Measurements from ENCODE around the gene P2RY8.

Gene P2RY8

GRCh38 chrX:1417921-1418771 lies 118.8 kb downstream of the P2RY8 start:
- DNase-seq (ENCODE audit: low read depth) = no peak

GRCh38 chrX:1416965-1417760 lies 119.8 kb downstream of the P2RY8 start:
- DNase-seq (ENCODE audit: low read depth) = no peak

- DNase-seq (ENCODE audit: low read depth) = no peak
These were observed 120.6 kb downstream of the P2RY8 start for GRCh38 chrX:1416327-1416784.
